ENCODE data around the gene GLIS2.

Gene GLIS2

DNA sequence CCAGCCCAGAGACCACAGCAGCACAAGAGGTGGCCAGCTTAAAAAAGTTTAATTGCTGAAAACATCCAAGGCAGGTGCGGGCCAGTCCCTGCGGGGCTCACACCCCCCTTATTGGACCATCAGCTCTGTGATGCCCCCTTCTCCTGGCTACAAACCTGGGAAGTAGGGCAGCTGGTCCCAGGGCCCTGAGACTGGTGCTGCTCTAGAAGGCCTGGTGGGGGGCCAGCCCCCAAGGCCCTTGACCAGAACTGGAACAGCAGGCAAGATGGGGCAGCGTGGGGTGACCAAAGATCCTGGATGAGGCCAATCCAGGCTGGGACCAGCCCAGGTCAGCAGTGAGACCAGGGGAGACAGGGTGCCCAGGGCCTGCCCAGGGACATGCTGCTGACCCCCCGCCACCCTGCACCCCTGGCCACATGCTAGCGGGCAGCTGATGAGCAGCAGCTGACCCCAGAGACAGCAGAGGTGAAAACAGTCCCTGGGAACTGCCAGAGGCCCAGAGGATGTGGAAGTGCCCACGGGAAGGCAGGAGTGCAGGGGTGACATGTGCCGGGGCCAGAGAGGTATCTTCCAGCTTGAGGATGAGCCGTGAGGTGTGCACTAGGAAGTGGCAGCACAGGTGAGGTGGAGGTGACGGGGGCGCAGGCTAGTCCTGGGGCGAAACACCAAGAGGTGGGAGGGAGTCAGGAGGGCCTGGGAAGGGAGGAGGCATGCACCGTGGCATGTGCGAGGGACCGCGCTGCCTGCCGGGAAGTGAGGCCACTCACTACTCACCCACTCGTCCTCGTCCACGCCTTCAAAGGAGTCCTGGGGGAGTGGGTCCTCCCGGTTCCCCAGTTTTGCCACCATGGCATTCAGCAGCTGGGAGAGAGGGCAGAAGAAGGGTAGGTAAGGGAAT lies 38.9 kb downstream of the GLIS2 start:
- no peak for DNase-seq

DNA sequence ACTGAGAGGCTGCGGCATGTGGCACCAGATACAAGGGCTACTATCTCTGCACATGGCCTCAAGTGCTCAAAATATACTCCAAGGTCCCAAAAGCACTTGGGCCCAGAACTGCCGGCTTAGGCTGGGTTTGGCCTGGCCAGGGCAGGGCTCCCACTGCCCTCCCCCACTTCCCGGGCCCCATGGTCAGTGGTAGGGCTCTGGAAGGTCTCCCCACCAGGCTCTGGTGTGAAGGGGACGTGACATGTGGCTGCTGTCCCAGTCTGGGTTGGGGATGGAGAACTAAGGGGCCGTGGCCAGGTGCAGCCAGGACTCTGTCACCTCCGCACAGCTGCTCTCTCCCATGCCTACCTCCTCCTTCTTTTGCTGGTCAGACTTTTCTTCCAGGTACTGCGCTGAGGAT lies 41.0 kb downstream of the GLIS2 start:
- no peak for DNase-seq

DNA sequence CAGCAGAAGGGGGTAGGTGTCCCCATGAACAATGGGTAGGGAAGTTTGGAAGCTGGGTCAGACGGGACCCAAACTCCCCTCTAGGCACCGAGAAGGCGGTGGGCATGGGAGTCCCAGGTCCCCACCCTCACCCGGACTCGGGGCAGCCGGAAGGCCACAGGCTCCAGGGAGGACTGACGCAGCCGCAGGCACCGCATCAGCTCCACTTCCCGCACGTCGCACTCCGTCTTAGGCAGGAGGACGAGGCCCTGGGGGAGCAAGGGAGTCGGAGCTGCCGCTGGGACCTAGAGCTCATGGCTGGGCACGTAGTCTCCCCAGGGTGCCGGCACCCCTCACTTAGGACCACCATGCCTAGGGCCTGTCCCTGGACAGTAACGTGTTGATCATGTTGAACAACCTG lies 42.4 kb downstream of the GLIS2 start:
- no peak for DNase-seq

GRCh38 chr16:4358831-4359561 lies 43.1 kb downstream of the GLIS2 start:
- peak; percentile 76 for DNase-seq

GRCh38 chr16:4359914-4360313 lies 44.0 kb downstream of the GLIS2 start:
- DNase-seq, result no peak

- DNase-seq, result no peak
Measured at GRCh38 chr16:4360538-4361021, 44.7 kb downstream of the GLIS2 start.

- no peak for DNase-seq
Measured at GRCh38 chr16:4361033-4361943, 45.4 kb downstream of the GLIS2 start.

DNA sequence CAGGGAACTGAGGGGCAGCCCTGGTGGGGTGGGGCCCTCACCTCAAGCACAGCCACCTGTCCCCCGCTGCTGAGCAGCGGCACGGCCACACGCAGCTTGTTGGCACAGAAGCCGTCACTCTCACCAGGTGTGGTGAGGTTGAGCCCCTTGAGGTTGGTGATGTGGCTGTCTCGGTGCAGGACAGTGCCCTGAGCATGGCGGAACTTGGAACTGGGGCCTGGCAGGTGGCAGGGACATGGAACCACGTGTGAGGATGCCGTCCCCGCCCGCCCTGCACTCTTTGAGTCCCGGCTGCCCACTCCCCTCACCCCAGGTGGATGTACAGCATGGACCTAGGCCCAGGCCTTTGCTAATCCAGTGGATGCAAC lies 46.1 kb downstream of the GLIS2 start:
- no peak for DNase-seq

- no peak for DNase-seq
Measured at GRCh38 chr16:4362476-4363135, 46.7 kb downstream of the GLIS2 start.

DNA sequence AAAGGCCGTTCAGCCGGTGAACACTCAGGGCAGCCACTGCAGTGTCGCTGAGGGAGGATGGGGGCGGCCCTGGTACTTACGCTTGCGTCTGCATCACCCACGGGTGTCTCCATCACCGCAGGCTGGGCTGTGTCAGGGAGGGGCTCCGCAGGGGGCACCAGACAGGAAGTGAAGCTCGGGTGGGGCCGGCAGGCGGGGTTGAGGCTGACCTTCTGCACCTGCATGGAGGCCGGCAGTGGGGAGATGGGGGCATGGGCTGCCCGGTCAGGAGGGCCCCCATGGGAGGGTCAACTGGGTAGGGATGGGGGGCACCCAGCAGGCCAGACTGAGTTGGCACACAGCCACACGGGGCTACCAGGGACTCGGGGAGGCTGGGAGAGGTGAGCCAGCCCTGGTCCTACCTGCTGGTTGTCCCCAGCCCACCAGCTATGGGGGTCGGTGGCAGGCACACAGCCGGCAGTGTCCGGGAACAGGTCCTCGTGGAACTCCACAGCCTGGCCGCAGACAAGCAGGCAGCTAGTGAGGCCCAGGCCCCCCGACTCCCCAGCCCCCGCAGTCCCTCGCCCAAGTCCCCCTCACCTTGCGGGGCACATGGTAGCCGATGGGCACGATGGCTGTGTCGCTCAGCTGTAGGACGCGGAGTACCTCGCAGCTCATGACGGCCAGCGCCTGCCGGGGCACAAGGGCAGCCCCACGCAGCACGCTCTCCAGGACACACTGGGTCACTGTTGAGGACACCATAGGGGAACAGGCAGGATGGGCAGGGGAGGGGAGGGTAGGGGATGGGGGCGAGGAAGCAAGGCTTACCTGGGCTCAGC lies 48.5 kb downstream of the GLIS2 start:
- no peak for DNase-seq

GRCh38 chr16:4365014-4365406 lies 49.1 kb downstream of the GLIS2 start:
- no peak for DNase-seq

DNA sequence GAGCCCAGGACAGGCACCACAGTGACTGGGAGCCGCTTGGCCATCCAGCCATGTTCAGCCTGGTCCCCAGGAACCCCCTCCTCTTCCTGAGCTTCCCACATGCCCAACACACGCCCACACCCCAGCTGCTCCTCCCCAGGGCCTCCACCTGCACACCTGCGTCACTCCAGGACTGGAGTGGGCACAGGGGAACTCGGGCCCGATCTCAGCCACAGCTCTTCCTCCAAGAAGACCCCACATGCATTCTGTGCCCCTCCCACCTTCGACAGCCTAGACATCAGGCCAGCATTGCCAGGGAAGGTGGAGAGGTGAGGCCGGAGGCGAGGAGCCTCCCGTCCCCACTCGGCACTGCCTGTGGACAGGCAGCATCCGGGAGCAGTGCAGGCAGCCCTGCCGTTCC lies 49.7 kb downstream of the GLIS2 start:
- DNase-seq, result no peak

DNA sequence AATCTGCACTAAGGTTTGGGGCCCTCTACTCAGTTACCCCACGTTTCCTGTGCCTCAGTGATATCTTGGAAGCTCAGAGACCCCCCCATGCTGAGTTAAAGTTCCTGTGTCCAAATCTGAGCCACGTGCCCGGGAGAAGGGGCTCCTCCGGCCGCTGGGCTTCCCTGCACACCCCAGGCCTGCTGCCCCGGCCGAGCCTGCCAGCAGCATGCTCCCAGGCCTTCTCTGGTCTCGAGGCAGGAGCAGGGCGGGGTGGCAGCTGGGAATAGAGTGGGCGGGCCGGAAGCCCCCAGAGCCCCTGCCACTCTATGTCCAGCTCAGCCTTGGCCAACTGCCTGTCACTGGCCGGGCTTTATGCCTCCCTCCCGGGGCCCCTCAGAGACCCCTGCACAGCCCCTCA lies 50.1 kb downstream of the GLIS2 start:
- DNase-seq, result no peak

- no peak for DNase-seq
Measured at GRCh38 chr16:4367393-4367856, 51.6 kb downstream of the GLIS2 start.

DNA sequence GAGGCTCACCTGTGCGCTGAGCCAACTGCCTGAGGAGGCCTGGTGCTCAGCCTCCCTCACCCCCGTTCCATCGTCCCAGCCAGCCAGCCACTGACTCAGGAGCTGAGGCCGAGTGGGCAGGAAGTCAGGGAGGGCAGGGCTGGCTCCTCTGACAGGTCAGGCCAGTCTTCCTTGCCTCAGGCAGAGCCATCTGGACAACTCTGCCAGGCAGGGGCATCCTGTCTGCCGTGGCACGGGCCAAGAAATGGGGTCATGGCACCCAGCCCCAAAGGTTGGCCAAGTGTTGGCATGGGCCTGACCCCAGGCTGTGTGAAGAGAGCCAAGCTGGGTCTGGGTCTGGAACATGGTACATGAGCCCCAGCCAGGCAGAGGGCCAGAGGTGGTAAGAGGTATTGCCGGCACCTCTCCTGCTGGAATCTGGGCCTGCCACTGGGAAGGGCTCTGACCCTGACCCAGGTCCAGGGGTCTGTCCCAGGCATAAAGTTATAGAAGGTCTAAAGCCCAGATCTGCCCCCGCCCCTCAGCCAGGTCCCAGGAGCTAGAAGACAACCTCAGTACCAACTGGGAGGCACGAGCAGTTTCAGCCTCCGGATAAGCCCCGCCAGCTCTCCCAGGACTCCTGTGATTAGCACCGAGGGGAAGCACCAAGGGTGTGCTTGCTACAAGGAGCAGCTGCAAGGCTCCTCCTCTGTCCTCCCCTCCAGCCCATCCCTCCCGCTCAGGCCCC lies 53.3 kb downstream of the GLIS2 start:
- no peak for DNase-seq

GRCh38 chr16:4370151-4370550 lies 54.3 kb downstream of the GLIS2 start:
- no peak for DNase-seq

GRCh38 chr16:4370570-4371356 lies 54.9 kb downstream of the GLIS2 start:
- DNase-seq, result peak; percentile 85

GRCh38 chr16:4371357-4372000 lies 55.6 kb downstream of the GLIS2 start, which contains the start of gene VASN:
TSS of gene VASN (plus strand) at chr16:4371848. CDS start at chr16:4380878, 9,030 bp downstream.
- DNase-seq, result peak; percentile 88

DNA sequence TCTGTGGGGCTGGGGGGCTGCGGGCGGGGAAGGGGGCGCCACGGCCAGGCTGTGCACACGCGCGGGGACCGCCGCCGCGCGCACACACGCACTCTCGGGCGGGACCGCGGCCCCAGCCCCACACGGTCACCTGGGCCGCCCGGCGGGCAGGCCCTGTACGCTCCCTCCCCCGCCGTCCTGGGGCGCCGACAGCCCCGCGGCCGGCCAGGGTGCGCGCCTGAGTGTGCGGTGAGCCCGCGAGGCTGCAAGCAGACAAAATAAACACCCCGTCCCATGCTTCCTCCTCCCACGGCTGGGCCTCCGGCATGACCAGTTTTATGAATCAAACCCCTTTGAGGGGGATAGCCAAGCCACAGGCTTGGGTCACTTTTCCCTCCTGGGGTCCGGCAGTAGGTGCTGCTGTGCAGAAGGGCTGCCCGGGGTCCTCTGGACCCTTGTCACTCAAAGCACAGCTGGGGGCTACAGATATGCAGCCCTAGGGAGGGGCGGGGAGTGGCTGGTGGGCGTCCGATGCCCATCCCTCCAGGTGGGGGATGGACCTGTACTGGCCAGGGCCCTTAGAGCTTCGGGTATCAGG lies 56.2 kb downstream of the GLIS2 start:
- DNase-seq, result no peak
